K562 (cell line): ENCODE data around the gene PRCC. TPM values are rescaled to one million over a fixed set of nuclear protein-coding genes. Genes with fewer than 3 reads are reported as not detected.

Experiments
- ATF3 ChIP-seq, 2 experiments: fragments of 450-650 bp in 1 of 2; sonication (generic) in 1 of 2; formaldehyde crosslinking in 1 of 2; IDR thresholded peaks in 1 of 2; conservative IDR thresholded peaks in 1 of 2; 2 replicates each; pipeline versions ENCODE4 v1.6.1 to v1.8.1; 2016 to 2023; ENCODE audit warnings: mild to moderate bottlenecking in 2 of 2, moderate library complexity in 2 of 2, inconsistent platforms in 1 of 2, missing genetic modification reagents in 1 of 2
- CGGBP1 ChIP-seq: fragments of 250-450 bp; sonication (Bioruptor Pico); IDR thresholded peaks from 2 replicates; pipeline ENCODE4 v1.9.0; 2021; ENCODE audit warnings: mild to moderate bottlenecking
- FIP1L1 ChIP-seq: fragments of 200-400 bp; formaldehyde crosslinking; IDR thresholded peaks from 2 replicates; pipeline ENCODE4 v1.6.1; 2018; ENCODE audit warnings: mild to moderate bottlenecking, low read depth, low read length; ENCODE audit not compliant: poor library complexity, severe bottlenecking
- FOXJ3 ChIP-seq: sonication (generic); formaldehyde crosslinking; IDR thresholded peaks from 2 replicates; pipeline ENCODE4 v1.4.0; 2020; ENCODE audit warnings: mild to moderate bottlenecking, missing genetic modification reagents
- GATA2 ChIP-seq: sonication (generic); formaldehyde crosslinking; IDR thresholded peaks from 2 replicates; pipeline ENCODE4 v1.4.0; 2020; ENCODE audit warnings: mild to moderate bottlenecking, missing genetic modification reagents
- HMGN3 ChIP-seq: IDR thresholded peaks from 2 replicates; pipeline ENCODE4 v1.6.1; 2011; ENCODE audit warnings: borderline replicate concordance, low read depth, mild to moderate bottlenecking, mixed read lengths, low read length; ENCODE audit not compliant: insufficient read length; ENCODE audit errors: extremely low read depth
- NFE2 ChIP-seq: IDR thresholded peaks from 2 replicates; pipeline ENCODE4 v1.6.1; 2014; ENCODE audit warnings: antibody characterized with exemption, low read depth
- NFRKB ChIP-seq: fragments of 450-650 bp; IDR thresholded peaks from 2 replicates; pipeline ENCODE4 v1.6.1; 2016; ENCODE audit warnings: low read depth
- OTX1 ChIP-seq: fragments of 450-650 bp; formaldehyde crosslinking; IDR thresholded peaks from 2 replicates; pipeline ENCODE4 v1.4.0; 2022; ENCODE audit warnings: mild to moderate bottlenecking
- RNF219 ChIP-seq: fragments of 250-450 bp; sonication (Bioruptor Pico); IDR thresholded peaks from 2 replicates; pipeline ENCODE4 v1.5.0; 2022; ENCODE audit warnings: mild to moderate bottlenecking
- SMAD4 ChIP-seq: fragments of 250-450 bp; sonication (Bioruptor Pico); conservative IDR thresholded peaks from 2 replicates; pipeline ENCODE4 v1.8.0; 2021; ENCODE audit warnings: inconsistent platforms, mild to moderate bottlenecking, moderate library complexity
- TBP ChIP-seq: optimal IDR thresholded peaks from 2 replicates; pipeline ENCODE3; 2011; ENCODE audit warnings: low read depth, low read length, improper control_type of control experiment
- ZNF609 ChIP-seq: sonication (generic); formaldehyde crosslinking; IDR thresholded peaks from 2 replicates; pipeline ENCODE4 v1.8.1; 2023; ENCODE audit warnings: missing genetic modification reagents, mild to moderate bottlenecking, borderline replicate concordance
- ZNF639 ChIP-seq, 2 experiments: fragments of 200-800 bp in 1 of 2; sonication (Bioruptor generic) in 1 of 2; sonication (generic) in 1 of 2; formaldehyde crosslinking in 1 of 2; IDR thresholded peaks in 1 of 2; conservative IDR thresholded peaks in 1 of 2; 2 replicates each; pipeline versions ENCODE4 v1.5.0 to v1.6.1; 2016 to 2020; ENCODE audit warnings: missing compliant biosample characterization in 1 of 2, missing genetic modification characterization in 1 of 2, missing genetic modification reagents in 1 of 2
- ZNF696 ChIP-seq: fragments of 250-450 bp; sonication (Bioruptor Pico); conservative IDR thresholded peaks from 2 replicates; pipeline ENCODE4 v1.4.0; 2020; ENCODE audit warnings: mild to moderate bottlenecking, moderate library complexity
- polyA plus RNA-seq, 8 experiments: library from polyadenylated mRNA; depleted of rRNA in 4 of 8; stranded (reverse) in 5 of 8; unstranded in 3 of 8; fragments of >200 nt; fragmentation: Nextera tagmentation in 2 of 8; fragmentation: Illumina TruSeq in 1 of 8; extraction: Ambion mirVana in 2 of 8; extraction: Trizol in 1 of 8; gene quantifications; 2 replicates each; pipeline versions ENCODE4 v1.2.1 to v1.2.3, GENCODE V29; 2011 to 2014; ENCODE audit warnings: inconsistent platforms in 1 of 8, missing spikeins in 1 of 8
- total RNA-seq, 7 experiments: library from RNA; depleted of rRNA in 6 of 7; stranded (reverse); fragments of >200 nt in 6 of 7; fragmentation: Illumina TruSeq in 2 of 7; extraction: Trizol in 2 of 7; gene quantifications; 2 replicates each; pipeline versions ENCODE4 v1.2.1 to v1.2.3, GENCODE V29; 2011 to 2021; ENCODE audit warnings: low replicate concordance in 1 of 7

The PRCC gene
- total and polyA plus RNA-seq, 9 of the 15 experiments (the other 6 are each of a cell fraction or from before 2014, with no cell fraction given) = 23.9 to 201 (median 41.1) TPM

GRCh38 chr1:156813750-156814570, 46.6 kb downstream of the PRCC start (continued):
- peak; percentile 84 for TF ChIP-seq FIP1L1
- TF ChIP-seq FOXJ3 = no peak
- TF ChIP-seq NFE2 = no peak
- TF ChIP-seq TBP = peak; percentile 73
- TF ChIP-seq CGGBP1 = no peak
- TF ChIP-seq ZNF639 (CRISPR knock-in tag; conservative IDR thresholded peaks at IDR 0.05 in 1 of 2, IDR thresholded peaks at IDR 0.05 in 1 of 2) = peak in 1 of 2 experiments; percentile 84; a peak in 2 of 4 replicates
- 0 out of 2 replicates have a peak, but pooled peaks have one; percentile 63 for TF ChIP-seq ZNF609 (CRISPR knock-in tag)
- TF ChIP-seq NFRKB = 0 out of 2 replicates have a peak, but pooled peaks have one; percentile 20
- no peak; the same call in 1 of the 2 replicates for TF ChIP-seq ATF3 (IDR thresholded peaks at IDR 0.05)
- 0 out of 2 replicates have a peak, but pooled peaks have one; percentile 19 for TF ChIP-seq ATF3 (CRISPR knock-in tag; conservative IDR thresholded peaks at IDR 0.05)
- no peak for TF ChIP-seq RNF219 (CRISPR knock-in tag)
- no peak for TF ChIP-seq ZNF696 (CRISPR knock-in tag)
- TF ChIP-seq GATA2 (CRISPR knock-in tag) = no peak
- peak; percentile 62 for TF ChIP-seq HMGN3
- peak; percentile 89 for TF ChIP-seq SMAD4 (CRISPR knock-in tag)
- no peak for TF ChIP-seq OTX1
